ENCODE results near the gene TEAD1.

DNA sequence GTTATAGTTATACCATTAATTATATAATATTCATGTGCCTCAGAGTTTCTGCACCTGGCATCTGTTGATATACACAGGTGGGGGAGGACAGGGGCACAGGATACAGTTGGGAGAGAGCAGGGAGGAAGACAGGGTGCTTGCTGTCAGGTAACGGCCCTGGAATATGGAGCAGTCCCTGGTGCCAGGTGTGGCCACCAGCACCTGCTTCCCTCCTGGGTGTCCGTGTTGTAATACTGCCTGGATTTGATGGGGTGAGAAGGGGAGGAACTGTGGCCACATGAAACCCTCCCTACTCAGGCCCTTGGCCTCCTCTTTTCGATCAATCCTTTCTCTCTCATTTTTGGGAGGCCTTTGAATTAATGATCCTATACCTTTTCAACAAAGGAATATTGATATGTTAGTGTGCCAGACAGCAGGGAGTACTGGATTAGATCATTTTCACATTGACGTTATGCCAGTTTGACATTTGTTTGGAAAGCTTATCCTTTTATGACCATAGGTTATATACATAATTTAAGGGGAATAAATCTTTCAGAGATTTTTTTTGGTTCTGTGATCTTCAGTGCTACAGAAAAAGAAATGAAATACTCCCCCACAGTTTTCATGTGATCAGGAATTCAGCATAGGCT lies 88.6 kb downstream of the TEAD1 start:
- TF ChIP-seq, protein P1, sequence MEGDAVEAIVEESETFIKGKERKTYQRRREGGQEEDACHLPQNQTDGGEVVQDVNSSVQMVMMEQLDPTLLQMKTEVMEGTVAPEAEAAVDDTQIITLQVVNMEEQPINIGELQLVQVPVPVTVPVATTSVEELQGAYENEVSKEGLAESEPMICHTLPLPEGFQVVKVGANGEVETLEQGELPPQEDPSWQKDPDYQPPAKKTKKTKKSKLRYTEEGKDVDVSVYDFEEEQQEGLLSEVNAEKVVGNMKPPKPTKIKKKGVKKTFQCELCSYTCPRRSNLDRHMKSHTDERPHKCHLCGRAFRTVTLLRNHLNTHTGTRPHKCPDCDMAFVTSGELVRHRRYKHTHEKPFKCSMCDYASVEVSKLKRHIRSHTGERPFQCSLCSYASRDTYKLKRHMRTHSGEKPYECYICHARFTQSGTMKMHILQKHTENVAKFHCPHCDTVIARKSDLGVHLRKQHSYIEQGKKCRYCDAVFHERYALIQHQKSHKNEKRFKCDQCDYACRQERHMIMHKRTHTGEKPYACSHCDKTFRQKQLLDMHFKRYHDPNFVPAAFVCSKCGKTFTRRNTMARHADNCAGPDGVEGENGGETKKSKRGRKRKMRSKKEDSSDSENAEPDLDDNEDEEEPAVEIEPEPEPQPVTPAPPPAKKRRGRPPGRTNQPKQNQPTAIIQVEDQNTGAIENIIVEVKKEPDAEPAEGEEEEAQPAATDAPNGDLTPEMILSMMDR (conservative IDR thresholded peaks at IDR 0.05; ENCODE audit: low read depth in 2 of 2) = no peak
- TF ChIP-seq EZH2 (IDR thresholded peaks at IDR 0.05; ENCODE audit: low read depth, unreplicated experiment) (no peak), POLR2AphosphoS5 (IDR thresholded peaks at IDR 0.05; ENCODE audit: low read depth) (no peak)
